Measurements from ENCODE around the gene ITGB6.
A peak's percentile ranks its signal among the peaks of the same experiment; 100 is the strongest.

The ITGB6 gene

GRCh38 chr2:160110674-160111239 is 89.3 kb downstream of the ITGB6 start:
- H3K4me3 ChIP-seq (ENCODE audit: low read length): no peak overlapping the region
- TF ChIP-seq CTCF (conservative IDR thresholded peaks at IDR 0.05; ENCODE audit: low read depth, low read length): no peak
- DNase-seq (ENCODE audit: low read depth): no peak

GRCh38 chr2:160109939-160110673 is 90.0 kb downstream of the ITGB6 start:
- TF ChIP-seq CTCF (conservative IDR thresholded peaks at IDR 0.05; ENCODE audit: low read depth, low read length): peak; percentile 80

GRCh38 chr2:160109243-160109642 is 90.8 kb downstream of the ITGB6 start:
- no peak for DNase-seq (ENCODE audit: low read depth)
- TF ChIP-seq CTCF (conservative IDR thresholded peaks at IDR 0.05; ENCODE audit: low read depth, low read length): no peak
- no peak overlapping the region for H3K4me3 ChIP-seq (ENCODE audit: low read length)

More at GRCh38 chr2:160109939-160110673, 90.0 kb downstream of the ITGB6 start:
- H3K4me3 ChIP-seq (ENCODE audit: low read length): no peak overlapping the region
- DNase-seq (ENCODE audit: low read depth): peak; percentile 55

- no peak for DNase-seq (ENCODE audit: low read depth)
- H3K4me3 ChIP-seq (ENCODE audit: low read length): no peak overlapping the region
- no peak for TF ChIP-seq CTCF (conservative IDR thresholded peaks at IDR 0.05; ENCODE audit: low read depth, low read length)
These were observed 91.4 kb downstream of the ITGB6 start for GRCh38 chr2:160108646-160109045.

GRCh38 chr2:160105366-160105765 is 94.7 kb downstream of the ITGB6 start:
- no peak for DNase-seq (ENCODE audit: low read depth)
- no peak for TF ChIP-seq CTCF (conservative IDR thresholded peaks at IDR 0.05; ENCODE audit: low read depth, low read length)
- H3K4me3 ChIP-seq (ENCODE audit: low read length): no peak overlapping the region

GRCh38 chr2:160104115-160104514 is 96.0 kb downstream of the ITGB6 start:
- H3K4me3 ChIP-seq (ENCODE audit: low read length): no peak overlapping the region
- TF ChIP-seq CTCF (conservative IDR thresholded peaks at IDR 0.05; ENCODE audit: low read depth, low read length): no peak
- no peak for DNase-seq (ENCODE audit: low read depth)

GRCh38 chr2:160097326-160097725 is 102.7 kb downstream of the ITGB6 start:
- no peak overlapping the region for H3K4me3 ChIP-seq (ENCODE audit: low read length)
- DNase-seq (ENCODE audit: low read depth): no peak
- no peak for TF ChIP-seq CTCF (conservative IDR thresholded peaks at IDR 0.05; ENCODE audit: low read depth, low read length)

Measured in retinal pigment epithelial cell (primary cell).